ACC112 (cell line): ENCODE measurements around the gene ERBB4.

ENCODE experiments used
- H2AFZ ChIP-seq: fragments of 200-600 bp; sonication (generic); one replicate; pipeline ENCODE4 v1.6.0; 2017; ENCODE audit warnings: antibody characterized with exemption, low read length; ENCODE audit not compliant: unreplicated experiment
- H3K27ac ChIP-seq: fragments of 200-600 bp; sonication (generic); 2 replicates; pipeline ENCODE4 v1.5.1; 2014; ENCODE audit warnings: low read depth, mild to moderate bottlenecking, antibody characterized with exemption, low read length, moderate library complexity
- H3K27me3 ChIP-seq: fragments of 200-600 bp; sonication (generic); 2 replicates; pipeline ENCODE4 v1.6.1; 2014; ENCODE audit warnings: mild to moderate bottlenecking, antibody characterized with exemption, low read length, moderate library complexity, mixed read lengths; ENCODE audit not compliant: insufficient read depth
- H3K36me3 ChIP-seq: fragments of 200-600 bp; sonication (generic); 2 replicates; pipeline ENCODE4 v1.6.1; 2016; ENCODE audit warnings: mild to moderate bottlenecking, antibody characterized with exemption, low read length, moderate library complexity, mixed read lengths; ENCODE audit not compliant: insufficient read depth
- H3K4me1 ChIP-seq: fragments of 200-600 bp; sonication (generic); one replicate; pipeline ENCODE4 v1.6.1; 2016; ENCODE audit warnings: low read length, mixed read lengths; ENCODE audit not compliant: insufficient read depth, unreplicated experiment, control insufficient read depth
- H3K4me3 ChIP-seq: fragments of 200-600 bp; sonication (generic); 2 replicates; pipeline ENCODE4 v1.5.1; 2014; ENCODE audit warnings: mild to moderate bottlenecking, low read depth, low read length
- H3K79me2 ChIP-seq: fragments of 200-600 bp; sonication (generic); one replicate; pipeline ENCODE4 v1.6.0; 2016; ENCODE audit warnings: low read length; ENCODE audit not compliant: control insufficient read depth, unreplicated experiment, insufficient read depth

Gene ERBB4

DNA sequence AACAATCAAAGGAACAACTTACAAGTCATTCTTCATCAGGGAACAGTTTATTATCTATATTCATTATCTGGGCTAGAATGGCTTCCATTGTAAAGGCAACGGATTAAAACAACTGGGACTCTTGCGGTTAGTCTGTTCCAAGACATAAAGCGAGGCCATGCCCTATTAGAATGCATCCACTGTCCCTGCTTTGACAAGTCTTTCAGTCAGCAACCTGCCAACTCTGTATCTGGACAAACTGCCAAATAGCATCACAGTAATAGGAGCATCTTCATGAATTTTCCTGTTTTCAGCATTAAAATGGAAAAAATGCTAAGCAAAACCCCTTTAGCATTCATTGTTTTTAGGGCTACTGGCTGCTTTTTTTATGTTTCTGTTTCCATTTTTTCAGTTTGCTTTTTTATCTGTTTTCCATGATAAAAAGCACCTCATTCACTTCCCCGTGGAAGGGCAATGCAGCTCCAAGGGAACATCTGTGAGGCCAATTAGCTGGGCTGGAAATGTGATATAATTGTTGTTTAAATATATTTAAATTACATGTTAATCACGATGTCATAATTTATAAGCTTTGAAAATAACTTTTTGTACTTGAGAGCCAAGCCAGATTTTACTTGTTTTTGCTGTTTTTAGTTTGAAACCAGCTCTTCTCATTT is 1147.9 kb downstream of the ERBB4 start:
- Histone ChIP-seq H3K4me1 (peaks cover 8% of the 10 kb centered on the region), H3K27ac (no peak overlapping the region), H2AFZ (no peak overlapping the region), H3K36me3 (no peaks in the 10 kb centered on the region), H3K27me3 (no peaks in the 10 kb centered on the region), H3K79me2 (no peaks in the 10 kb centered on the region), H3K4me3 (no peak overlapping the region)

DNA sequence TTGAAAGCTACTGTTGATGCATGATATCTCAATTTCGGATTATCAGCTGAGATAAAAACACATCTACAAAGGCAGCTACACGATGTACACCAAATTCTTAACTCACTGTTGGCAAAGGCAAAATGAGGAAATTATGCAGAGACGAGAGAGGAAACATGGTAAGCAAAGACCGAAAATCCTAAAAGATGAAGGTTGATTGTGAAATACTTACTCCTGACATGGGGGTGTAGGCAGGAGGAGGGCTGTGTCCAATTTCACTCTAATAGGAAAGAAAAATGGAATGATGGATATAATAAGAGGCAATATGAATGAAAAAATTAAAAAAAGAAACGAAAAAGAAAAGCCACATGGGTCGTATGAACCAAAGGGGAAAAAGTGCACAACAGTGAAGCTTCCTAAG is 1150.9 kb downstream of the ERBB4 start:
- H3K27me3 ChIP-seq = no peaks in the 10 kb centered on the region
- no peak overlapping the region for H3K27ac ChIP-seq
- no peak overlapping the region for H3K4me3 ChIP-seq
- H3K36me3 ChIP-seq = no peaks in the 10 kb centered on the region
- H2AFZ ChIP-seq = no peak overlapping the region
- no peaks in the 10 kb centered on the region for H3K79me2 ChIP-seq
- H3K4me1 ChIP-seq = no peaks in the 10 kb centered on the region

DNA sequence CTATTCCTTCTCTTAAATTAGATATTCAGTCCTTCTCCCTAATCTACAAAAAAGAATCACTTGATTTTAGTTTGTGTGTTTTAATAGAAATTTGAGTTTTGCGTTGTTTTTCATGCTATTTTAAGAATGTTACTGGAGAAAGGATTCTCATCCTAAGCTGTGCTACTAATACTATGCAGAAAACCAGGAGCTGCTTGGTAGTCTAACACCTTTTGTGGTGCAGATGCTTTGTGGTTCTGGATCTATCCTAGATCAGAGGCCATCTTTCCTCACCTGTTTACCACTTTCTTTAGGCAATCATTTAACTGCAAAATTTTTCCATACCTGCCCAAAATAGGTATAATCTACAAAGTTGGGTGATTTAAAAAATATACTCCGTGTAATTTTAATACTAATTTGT is 1158.6 kb downstream of the ERBB4 start:
- no peaks in the 10 kb centered on the region for H3K4me1 ChIP-seq
- no peaks in the 10 kb centered on the region for H3K27me3 ChIP-seq
- no peak overlapping the region for H2AFZ ChIP-seq
- H3K36me3 ChIP-seq = no peaks in the 10 kb centered on the region
- no peak overlapping the region for H3K27ac ChIP-seq
- H3K79me2 ChIP-seq = no peaks in the 10 kb centered on the region
- H3K4me3 ChIP-seq = no peak overlapping the region

DNA sequence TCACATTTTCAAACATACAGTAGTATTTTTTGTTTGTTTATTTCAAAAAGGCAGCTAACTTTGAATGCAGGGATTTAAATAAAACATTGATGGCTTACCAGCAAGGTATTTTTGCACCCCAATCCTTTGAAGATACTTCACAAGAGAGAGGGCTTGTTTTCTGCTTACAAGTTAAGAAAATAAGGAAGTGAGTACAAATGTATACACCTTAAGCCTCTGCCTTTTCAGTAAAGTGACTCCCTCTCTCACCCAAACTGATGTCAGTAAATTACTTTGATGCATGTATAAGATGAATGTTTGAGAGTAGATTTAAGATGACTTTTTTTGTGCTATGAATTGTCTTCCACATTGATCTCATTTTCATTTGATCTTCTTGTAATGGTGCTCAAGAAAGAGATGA is 1162.2 kb downstream of the ERBB4 start:
- H3K27me3 ChIP-seq = no peaks in the 10 kb centered on the region
- no peaks in the 10 kb centered on the region for H3K4me1 ChIP-seq
- H3K27ac ChIP-seq = no peak overlapping the region
- no peak overlapping the region for H3K4me3 ChIP-seq
- no peaks in the 10 kb centered on the region for H3K36me3 ChIP-seq
- no peaks in the 10 kb centered on the region for H3K79me2 ChIP-seq
- peak overlapping the region; percentile 18 for H2AFZ ChIP-seq

DNA sequence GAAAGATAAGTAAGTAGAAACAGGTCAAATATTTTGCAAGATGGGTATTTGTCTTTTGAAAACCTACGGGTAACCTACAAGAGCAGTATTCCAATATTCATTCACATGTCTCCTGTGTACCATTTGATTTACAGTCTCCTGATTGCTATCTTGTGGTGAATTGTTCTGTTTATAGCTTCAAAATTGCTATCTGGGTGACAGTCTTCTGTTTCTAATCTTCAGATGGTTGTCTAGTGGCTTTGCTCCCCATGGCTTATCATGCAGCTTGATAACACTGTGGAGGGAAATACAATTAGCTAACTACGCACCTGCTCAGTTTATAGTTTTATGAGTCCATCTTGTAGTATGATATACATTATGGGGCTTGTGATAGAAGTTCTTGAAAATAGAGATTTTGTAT is 1165.4 kb downstream of the ERBB4 start:
- Histone ChIP-seq H3K4me3 (no peak overlapping the region), H3K79me2 (no peaks in the 10 kb centered on the region), H3K36me3 (no peaks in the 10 kb centered on the region), H3K27ac (no peak overlapping the region), H3K27me3 (no peaks in the 10 kb centered on the region), H2AFZ (no peak overlapping the region), H3K4me1 (no peaks in the 10 kb centered on the region)

DNA sequence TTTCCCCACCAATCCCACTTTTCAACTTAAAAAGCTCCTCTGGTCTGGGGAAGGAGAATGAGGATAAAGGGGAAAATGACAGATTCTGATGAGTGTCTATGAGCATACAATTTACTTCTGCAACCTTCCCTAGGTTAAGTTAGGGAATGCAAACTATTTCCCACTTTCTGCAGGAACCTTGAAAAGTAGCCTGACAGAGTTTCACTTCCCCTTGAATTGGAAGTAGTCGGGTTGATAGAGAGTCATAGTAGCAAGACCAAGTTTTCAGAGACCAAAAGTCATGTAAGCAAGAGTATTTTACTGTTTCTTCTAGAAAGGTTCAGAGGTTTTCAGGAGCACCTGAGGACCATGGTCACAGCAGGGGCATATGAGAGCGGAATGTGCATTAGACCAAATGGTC is 1167.1 kb downstream of the ERBB4 start:
- Histone ChIP-seq H3K79me2 (no peaks in the 10 kb centered on the region), H3K27ac (no peak overlapping the region), H3K36me3 (no peaks in the 10 kb centered on the region), H3K27me3 (no peaks in the 10 kb centered on the region), H3K4me3 (no peak overlapping the region), H3K4me1 (no peaks in the 10 kb centered on the region), H2AFZ (no peak overlapping the region)

DNA sequence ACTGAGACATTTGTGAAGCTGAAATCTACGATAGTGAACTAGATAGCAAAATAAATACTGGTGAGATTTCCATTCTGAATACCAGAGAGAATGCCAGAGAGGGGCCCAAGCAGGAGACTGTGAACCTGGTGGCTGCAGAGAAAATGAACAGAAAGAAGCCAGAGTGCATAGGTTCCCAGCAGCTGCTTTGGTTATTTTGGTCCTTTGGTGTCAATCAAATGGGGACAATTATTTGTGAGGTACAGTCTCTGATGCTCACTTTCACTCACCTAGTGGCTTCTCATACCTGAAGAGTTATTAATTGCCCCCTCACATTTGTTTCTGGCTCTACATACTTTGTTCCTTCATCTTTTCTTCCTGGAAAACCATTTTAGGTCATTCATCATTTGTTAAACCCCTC is 1170.1 kb downstream of the ERBB4 start:
- Histone ChIP-seq H3K36me3 (no peaks in the 10 kb centered on the region), H2AFZ (no peak overlapping the region), H3K79me2 (no peaks in the 10 kb centered on the region), H3K4me3 (no peak overlapping the region), H3K4me1 (no peaks in the 10 kb centered on the region), H3K27ac (no peak overlapping the region), H3K27me3 (no peaks in the 10 kb centered on the region)

DNA sequence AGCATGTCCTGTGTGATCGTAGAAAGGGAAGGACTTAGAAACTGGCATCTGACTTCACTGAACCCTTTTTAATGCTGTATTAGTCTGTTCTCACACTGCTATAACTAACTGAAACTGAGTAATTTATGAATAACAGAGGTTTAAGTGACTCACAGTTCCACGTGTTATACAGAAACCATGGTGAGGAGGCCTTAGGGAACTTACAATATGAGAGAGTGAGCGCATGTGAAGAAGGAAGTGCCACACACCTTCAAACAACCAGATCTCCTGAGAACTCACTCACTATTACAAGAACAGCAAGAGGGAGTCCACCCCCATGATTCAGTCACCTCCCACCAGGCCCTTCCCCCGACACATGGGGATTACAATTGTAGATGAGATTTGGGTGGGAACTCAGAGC is 1170.9 kb downstream of the ERBB4 start:
- peak overlapping the region; percentile 75 for H2AFZ ChIP-seq
- no peaks in the 10 kb centered on the region for H3K79me2 ChIP-seq
- H3K27me3 ChIP-seq = no peaks in the 10 kb centered on the region
- no peak overlapping the region for H3K27ac ChIP-seq
- no peaks in the 10 kb centered on the region for H3K36me3 ChIP-seq
- H3K4me1 ChIP-seq = no peaks in the 10 kb centered on the region
- no peak overlapping the region for H3K4me3 ChIP-seq

DNA sequence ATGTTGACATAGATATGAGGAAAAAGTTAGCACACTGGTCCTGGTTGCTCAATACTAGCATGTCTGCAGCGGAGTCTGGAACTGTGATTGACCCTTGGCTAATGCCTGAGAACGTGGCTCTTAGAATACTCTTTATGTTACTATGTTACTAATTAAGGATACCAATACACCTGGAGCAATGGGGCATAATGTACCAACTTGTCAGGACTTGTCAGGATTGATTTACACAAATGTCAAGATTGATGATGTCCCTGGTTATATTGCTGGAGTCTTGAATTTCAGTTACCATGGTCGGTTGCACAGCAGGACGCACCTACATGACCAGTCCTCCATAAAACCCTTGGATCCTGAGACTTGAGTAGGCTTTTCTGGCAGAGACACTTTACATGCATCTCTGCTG is 1171.3 kb downstream of the ERBB4 start:
- no peak overlapping the region for H3K27ac ChIP-seq
- no peaks in the 10 kb centered on the region for H3K79me2 ChIP-seq
- no peaks in the 10 kb centered on the region for H3K27me3 ChIP-seq
- H2AFZ ChIP-seq = no peak overlapping the region
- H3K4me3 ChIP-seq = no peak overlapping the region
- H3K4me1 ChIP-seq = no peaks in the 10 kb centered on the region
- H3K36me3 ChIP-seq = no peaks in the 10 kb centered on the region

DNA sequence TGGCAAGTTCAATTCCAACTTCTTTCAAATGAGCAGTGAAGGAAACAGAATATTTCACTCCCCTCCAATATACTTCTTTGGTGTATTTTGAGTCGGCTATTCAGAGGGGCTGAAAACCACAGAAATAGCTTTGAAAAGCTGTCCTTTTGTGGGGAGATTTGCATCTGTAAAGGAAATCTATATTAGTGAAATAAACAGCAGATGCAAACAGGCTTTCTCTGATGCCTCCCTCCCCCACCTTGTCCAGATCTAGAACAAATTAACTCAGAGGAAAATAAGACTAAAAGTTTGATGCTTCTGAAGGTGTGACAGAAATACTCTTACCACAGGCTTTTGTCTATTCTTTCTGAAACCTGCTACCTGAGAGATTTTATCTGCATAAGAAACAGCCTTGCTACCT is 1173.7 kb downstream of the ERBB4 start:
- no peaks in the 10 kb centered on the region for H3K79me2 ChIP-seq
- H2AFZ ChIP-seq = no peak overlapping the region
- H3K4me3 ChIP-seq = no peak overlapping the region
- no peaks in the 10 kb centered on the region for H3K27me3 ChIP-seq
- no peaks in the 10 kb centered on the region for H3K36me3 ChIP-seq
- H3K27ac ChIP-seq = no peak overlapping the region
- no peaks in the 10 kb centered on the region for H3K4me1 ChIP-seq

DNA sequence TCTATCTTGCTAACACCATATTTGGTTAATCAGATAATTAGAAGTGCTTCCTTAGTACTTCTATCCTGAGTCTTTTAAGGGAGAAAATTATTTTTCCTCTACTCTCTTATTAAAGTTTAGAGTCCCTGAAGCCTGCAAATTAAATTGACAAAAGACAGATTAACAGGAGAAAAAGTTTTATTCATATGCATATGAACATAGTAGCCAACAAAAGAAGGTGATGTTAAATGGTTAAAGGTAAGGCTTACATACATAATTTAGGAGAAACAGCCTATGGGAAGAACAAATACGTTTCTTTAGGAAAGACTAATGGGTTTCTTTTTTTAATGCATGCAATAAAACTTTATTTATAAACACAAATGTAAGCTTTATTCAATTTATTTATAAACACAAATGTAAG is 1177.2 kb downstream of the ERBB4 start:
- Histone ChIP-seq H3K27ac (no peak overlapping the region), H3K4me1 (no peaks in the 10 kb centered on the region), H3K36me3 (no peaks in the 10 kb centered on the region), H3K79me2 (no peaks in the 10 kb centered on the region), H3K27me3 (no peaks in the 10 kb centered on the region), H3K4me3 (no peak overlapping the region), H2AFZ (no peak overlapping the region)
